T-cell (primary cell): ENCODE results near the gene DBX1. TPM values are rescaled to one million over a fixed set of nuclear protein-coding genes. Genes with fewer than 3 reads are reported as not detected.

Experiments
- ATAC-seq, 4 experiments: fragments of 200-7000 bp in 3 of 4; fragments of 150-1000 bp in 1 of 4; cut with Tn5 transposase; replicated peaks in 1 of 4; 1 replicate in 3 of 4; 2 replicates in 1 of 4; pipeline ENCODE4 v1.10.0; 2021; ENCODE audit warnings: moderate library complexity in 3 of 4, mild to moderate bottlenecking in 2 of 4, moderate number of reproducible peaks in 1 of 4
- CTCF ChIA-PET, 2 donors: fragments of 300-600 bp; sonication (Branson Sonifier 250); formaldehyde crosslinking; loops; one replicate each; lab custom pipeline; 2022; ENCODE audit warnings: antibody characterized with exemption in 2 of 2; lab: Charles Lee
- POLR2A ChIA-PET, 2 donors: fragments of 300-600 bp; sonication (Branson Sonifier 250); formaldehyde crosslinking; loops; one replicate each; lab custom pipeline; 2022; ENCODE audit warnings: antibody characterized with exemption in 2 of 2; lab: Charles Lee
- DNase-seq, 35 experiments: peaks; one replicate each; pipeline versions ENCODE4 v3.0.0 to v3.0.0-alpha.2; 2013 to 2023
- H3K27ac ChIP-seq: one replicate; pipeline ENCODE4 v1.5.1; 2013; ENCODE audit warnings: low read length
- H3K27me3 ChIP-seq, 2 experiments: replicated peaks in 1 of 2; 1 replicate in 1 of 2; 2 replicates in 1 of 2; pipeline versions ENCODE4 v1.6.1 to v1.7.0; 2013; ENCODE audit warnings: low read length in 1 of 2, mixed read lengths in 1 of 2; ENCODE audit not compliant: control insufficient read depth in 2 of 2, insufficient read depth in 2 of 2; ENCODE audit errors: extremely low read depth in 1 of 2
- H3K36me3 ChIP-seq, 2 donors: 1 replicate in 1 of 2; 2 replicates in 1 of 2; pipeline versions ENCODE4 v1.6.1 to v1.7.0; 2013; ENCODE audit warnings: low read length in 1 of 2; ENCODE audit not compliant: control insufficient read depth in 2 of 2, insufficient read depth in 1 of 2; ENCODE audit errors: extremely low read depth in 1 of 2
- H3K4me1 ChIP-seq, 2 experiments: 1 replicate in 1 of 2; 2 replicates in 1 of 2; pipeline versions ENCODE4 v1.6.1 to v1.7.0; 2013; ENCODE audit warnings: low read length in 2 of 2, mixed read lengths in 1 of 2; ENCODE audit not compliant: insufficient read depth in 2 of 2, control insufficient read depth in 1 of 2; ENCODE audit errors: extremely low read depth in 1 of 2
- H3K4me3 ChIP-seq, 2 donors: 1 replicate in 1 of 2; 2 replicates in 1 of 2; pipeline versions ENCODE4 v1.5.1 to v1.7.0; 2013; ENCODE audit warnings: mild to moderate bottlenecking in 2 of 2, low read length in 1 of 2, moderate library complexity in 1 of 2; ENCODE audit not compliant: control insufficient read depth in 1 of 2; ENCODE audit errors: extremely low read depth in 1 of 2
- H3K9me3 ChIP-seq: 2 replicates; pipeline ENCODE4 v1.7.0; 2013
- H3K27ac Mint-ChIP-seq, 2 donors: one replicate each; pipeline ENCODE4 v1.8.0; 2020 to 2021; ENCODE audit warnings: mild to moderate bottlenecking in 2 of 2, mixed read lengths in 2 of 2
- H3K27me3 Mint-ChIP-seq, 2 donors: one replicate each; pipeline ENCODE4 v1.8.0; 2021 to 2022; ENCODE audit warnings: mixed read lengths in 2 of 2
- H3K36me3 Mint-ChIP-seq: one replicate; pipeline ENCODE4 v1.8.0; 2021; ENCODE audit warnings: mixed read lengths
- H3K4me1 Mint-ChIP-seq, 3 donors: one replicate each; pipeline ENCODE4 v1.8.0; 2020 to 2022; ENCODE audit warnings: mixed read lengths in 3 of 3, mild to moderate bottlenecking in 1 of 3
- H3K4me3 Mint-ChIP-seq, 3 donors: one replicate each; pipeline ENCODE4 v1.8.0; 2020 to 2022; ENCODE audit warnings: mild to moderate bottlenecking in 3 of 3, mixed read lengths in 3 of 3, moderate library complexity in 3 of 3
- H3K9me3 Mint-ChIP-seq, 3 donors: one replicate each; pipeline ENCODE4 v1.8.0; 2020 to 2022; ENCODE audit warnings: mixed read lengths in 3 of 3
- WGBS: methylation state at CpG from one replicate; pipeline ENCODE4 v1.1.5; 2013; ENCODE audit warnings: missing lambda C conversion rate; ENCODE audit not compliant: insufficient coverage; 5-methylcytosine and 5-hydroxymethylcytosine counted together
- total RNA-seq, 35 experiments: library from RNA in 6 of 35; stranded (reverse) in 6 of 35; fragments of 120-200 nt in 1 of 35; gene quantifications; one replicate each; pipeline versions ENCODE4 v1.2.1 to v1.2.4 and lab custom pipeline; 2013 to 2026

DBX1 gene
- total RNA-seq, 5 donors from 2014 or later (not counting 1 experiment from before 2014, with no cell fraction given), result not detected

DNA sequence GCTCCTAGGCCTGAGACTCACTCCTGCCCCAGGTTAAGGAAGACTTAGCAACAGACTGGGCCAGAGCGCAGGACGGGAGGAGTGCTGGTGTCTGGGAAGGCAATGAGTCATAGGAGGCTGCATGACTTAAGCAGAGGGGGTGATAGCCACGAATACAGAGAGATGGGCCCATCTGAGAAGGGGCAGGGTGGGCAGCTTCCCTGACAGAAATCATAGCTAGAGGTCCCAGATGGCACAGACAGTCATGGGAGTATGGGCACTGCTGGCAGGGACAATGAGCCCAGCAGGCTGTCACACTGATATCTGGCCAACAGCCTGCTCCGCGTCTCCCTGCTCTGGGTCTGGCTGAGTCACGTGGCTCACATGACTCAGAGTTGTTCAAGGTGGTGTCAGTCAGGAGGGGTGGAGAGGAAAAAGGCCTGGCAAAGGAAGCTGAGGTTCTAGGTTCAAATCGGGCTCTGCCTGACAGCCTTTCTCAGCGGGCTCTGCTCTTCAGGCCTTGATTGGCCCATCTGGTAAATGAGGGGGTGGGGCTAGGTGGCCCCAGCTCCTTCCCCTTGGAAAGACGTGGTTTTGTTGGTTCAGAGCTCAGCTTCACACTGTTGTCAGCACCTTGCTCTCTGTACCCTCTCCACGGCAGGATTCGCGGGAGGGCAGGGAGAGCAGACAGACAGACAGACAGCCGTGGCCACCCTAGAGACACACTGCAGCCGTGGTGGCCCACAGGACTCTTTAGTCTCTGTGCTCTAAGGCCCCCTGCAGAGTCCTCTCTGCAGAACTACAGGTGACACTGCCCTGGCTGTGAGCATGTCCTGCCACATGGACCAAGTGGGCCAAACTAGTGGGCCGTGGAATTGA is 47.8 kb downstream of the DBX1 start:
- 61% methylated on average over 13 of the region's 15 CpGs for WGBS
- H3K9me3 ChIP-seq, result no peaks in the 10 kb centered on the region

DNA sequence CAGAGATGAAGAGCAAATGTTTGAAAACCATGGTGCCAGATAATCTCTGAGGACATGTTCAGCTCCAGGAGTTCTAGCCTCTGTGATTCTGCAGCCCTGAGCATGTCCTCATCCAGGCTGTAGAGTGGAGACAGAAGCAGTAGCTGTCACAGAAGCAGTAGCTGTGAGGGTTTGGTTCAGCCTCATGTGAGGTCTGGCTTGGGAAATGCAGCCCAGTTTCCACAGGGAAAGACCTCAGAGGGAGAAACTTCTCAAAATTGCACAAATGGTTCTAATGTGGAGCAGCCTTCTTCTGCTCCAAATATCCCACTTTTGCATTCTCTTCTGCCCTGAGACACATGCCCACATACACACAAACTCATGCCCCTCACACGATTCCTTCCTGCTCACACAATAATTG is 48.4 kb downstream of the DBX1 start:
- no peaks in the 10 kb centered on the region for H3K36me3 ChIP-seq
- ChIA-PET POLR2A (no interaction called here), CTCF (no interaction called here)
- no peaks in the 10 kb centered on the region for H3K9me3 ChIP-seq
- 60% methylated on average over 1 of the region's 1 CpG for WGBS
- no peak overlapping the region for H3K27ac Mint-ChIP-seq
- no peaks in the 10 kb centered on the region for H3K9me3 Mint-ChIP-seq
- H3K4me1 ChIP-seq, result no peaks in the 10 kb centered on the region
- H3K27me3 Mint-ChIP-seq, result peaks cover 0 to 14% of the 10 kb centered on the region in 2 donors
- peaks cover 0 to 14% of the 10 kb centered on the region in 2 experiments for H3K27me3 ChIP-seq
- no peak overlapping the region for H3K27ac ChIP-seq
- no peak overlapping the region for H3K4me3 Mint-ChIP-seq
- no peaks in the 10 kb centered on the region for H3K4me1 Mint-ChIP-seq
- ATAC-seq, result no peak
- H3K36me3 Mint-ChIP-seq, result peaks cover 4% of the 10 kb centered on the region
- no peak for DNase-seq
- H3K4me3 ChIP-seq, result no peak overlapping the region

More for the DNA sequence above, 47.8 kb downstream of the DBX1 start:
- Mint-ChIP-seq H3K4me1 (no peaks in the 10 kb centered on the region), H3K27me3 (peaks cover 0 to 13% of the 10 kb centered on the region in 2 donors), H3K27ac (no peak overlapping the region), H3K9me3 (no peaks in the 10 kb centered on the region), H3K4me3 (no peak overlapping the region), H3K36me3 (peaks cover 4% of the 10 kb centered on the region)
- CTCF ChIA-PET, result interaction anchor here in 1 of 2 donors (0.8 kb wide), 1 partner anchor 21 kb away, joined by 7 read pairs; no protein-coding TSS in a partner anchor
- Histone ChIP-seq H3K27me3 (peaks cover 0 to 14% of the 10 kb centered on the region in 2 experiments), H3K36me3 (no peaks in the 10 kb centered on the region), H3K4me3 (no peak overlapping the region), H3K4me1 (no peaks in the 10 kb centered on the region), H3K27ac (no peak overlapping the region)
- no peak for DNase-seq
- POLR2A ChIA-PET, result no interaction called here
- peak in 1 of 4 experiments; percentile 44 for ATAC-seq

DNA sequence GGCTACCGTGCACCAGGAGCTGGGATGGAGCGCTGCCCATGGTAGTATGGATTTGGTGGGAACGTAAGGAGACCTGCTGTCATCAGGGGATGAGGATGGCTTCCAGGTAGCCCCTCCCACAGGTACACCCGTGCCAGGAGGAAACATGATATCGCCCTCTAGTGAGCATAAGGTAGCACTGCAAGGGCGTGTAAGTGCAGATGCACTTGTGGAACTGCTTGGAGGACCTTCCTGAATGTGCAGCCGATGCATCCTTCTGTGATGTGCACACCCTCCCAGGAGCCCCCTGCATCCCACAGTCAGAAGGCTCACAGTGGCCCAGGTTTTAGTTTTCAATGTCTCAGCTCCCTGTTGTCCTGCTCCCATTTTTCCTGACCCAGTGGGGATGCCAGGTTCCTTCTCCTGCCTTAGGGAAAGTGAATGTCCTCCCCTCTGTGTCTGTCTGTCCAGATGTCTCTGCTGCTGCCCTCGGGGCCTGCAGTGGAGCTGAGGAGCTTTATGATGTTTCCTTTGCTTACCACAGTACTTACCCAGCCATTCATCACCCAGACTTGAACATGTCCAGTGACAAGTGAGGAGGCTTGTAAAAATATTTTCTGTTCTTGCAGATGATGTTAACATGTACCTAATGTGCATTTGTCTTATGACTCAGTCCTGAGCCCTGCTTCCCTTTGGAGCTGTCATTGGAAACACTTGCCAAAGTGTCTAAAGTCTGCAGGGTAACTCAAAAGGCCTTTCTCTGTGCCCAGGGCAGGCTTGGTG is 49.2 kb downstream of the DBX1 start:
- WGBS, result 25% methylated on average over 6 of the region's 8 CpGs
- peaks cover 0 to 14% of the 10 kb centered on the region in 2 donors for H3K27me3 Mint-ChIP-seq
- no peak overlapping the region for H3K27ac Mint-ChIP-seq

DNA sequence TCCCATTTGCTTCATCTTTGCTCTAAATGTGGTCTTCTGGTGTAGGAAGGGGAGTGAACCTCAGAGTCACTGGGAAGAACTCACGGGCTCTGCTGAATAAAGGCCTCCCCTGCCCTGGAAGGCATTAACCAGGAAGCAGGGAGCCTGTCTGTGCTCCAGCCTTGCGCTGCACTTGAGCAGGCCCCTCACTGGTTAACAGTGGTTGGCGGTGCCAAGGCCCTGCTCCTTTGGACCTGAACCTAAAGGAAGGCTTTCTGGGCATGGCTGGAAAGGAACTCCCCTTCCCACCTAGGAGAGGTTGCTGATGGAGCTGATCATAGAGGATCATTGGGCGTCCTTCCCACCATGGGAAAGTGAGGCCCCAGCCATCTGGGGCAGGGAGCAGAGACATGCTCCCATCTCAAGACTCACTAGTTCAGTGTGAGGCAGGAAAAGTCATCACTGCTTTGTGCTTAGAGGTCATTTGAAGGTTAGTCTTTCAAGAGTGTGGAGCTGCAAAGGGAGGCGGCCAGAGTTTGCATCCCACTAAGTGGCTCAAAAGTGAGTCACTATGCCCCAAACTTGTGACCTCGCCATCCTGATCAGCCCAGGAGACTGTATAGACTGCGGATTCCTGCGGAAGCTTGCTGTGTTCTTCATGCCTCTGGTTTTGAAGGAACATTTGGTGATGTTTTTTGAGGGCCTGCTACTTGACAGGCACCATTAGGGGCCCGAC is 50.4 kb downstream of the DBX1 start:
- Mint-ChIP-seq H3K27ac (no peak overlapping the region), H3K27me3 (peaks cover 4 to 14% of the 10 kb centered on the region in 2 donors), H3K4me1 (no peaks in the 10 kb centered on the region), H3K9me3 (no peaks in the 10 kb centered on the region), H3K4me3 (no peak overlapping the region), H3K36me3 (peaks cover 4% of the 10 kb centered on the region)
- Histone ChIP-seq H3K4me3 (no peak overlapping the region), H3K4me1 (no peaks in the 10 kb centered on the region), H3K9me3 (no peaks in the 10 kb centered on the region), H3K27me3 (peaks cover 0 to 14% of the 10 kb centered on the region in 2 experiments), H3K36me3 (no peaks in the 10 kb centered on the region), H3K27ac (no peak overlapping the region)
- 95% methylated on average over 6 of the region's 9 CpGs for WGBS
- ChIA-PET POLR2A (interaction anchor here in 1 of 2 donors (1.0 kb wide), 1 partner anchor 16 kb away, joined by 3 read pairs; no protein-coding TSS in a partner anchor), CTCF (interaction anchor here in 1 of 2 donors (0.7 kb wide), 1 partner anchor 160 kb away, joined by 3 read pairs; no protein-coding TSS in a partner anchor)
- DNase-seq, result no peak
- ATAC-seq, result no peak

More for the DNA sequence above, 49.2 kb downstream of the DBX1 start:
- CTCF ChIA-PET, result interaction anchor here in 1 of 2 donors (0.7 to 1.1 kb wide), 2 partner anchors 14 to 179 kb away, joined by 4 read pairs; no protein-coding TSS in a partner anchor
- H3K9me3 Mint-ChIP-seq, result no peaks in the 10 kb centered on the region
- POLR2A ChIA-PET, result no interaction called here
- H3K27me3 ChIP-seq, result peaks cover 0 to 14% of the 10 kb centered on the region in 2 experiments
- no peaks in the 10 kb centered on the region for H3K36me3 ChIP-seq
- H3K4me3 Mint-ChIP-seq, result no peak overlapping the region
- peaks cover 4% of the 10 kb centered on the region for H3K36me3 Mint-ChIP-seq
- no peaks in the 10 kb centered on the region for H3K4me1 Mint-ChIP-seq
- no peaks in the 10 kb centered on the region for H3K9me3 ChIP-seq
- no peak overlapping the region for H3K4me3 ChIP-seq
- DNase-seq, result peak in 26 of 35 experiments; percentile 2 to 60 (median 16)
- ATAC-seq, result peak; percentile 36 to 66 (median 58)
- no peaks in the 10 kb centered on the region for H3K4me1 ChIP-seq
- no peak overlapping the region for H3K27ac ChIP-seq

Other genes starting within 250 kb of the DBX1 start
- gene HTATIP2, start 203.2 kb upstream of the DBX1 start, total RNA-seq, result 10 to 100 TPM; 16.0 to 46.9 (median 40.0) TPM
- 10 to 100 TPM; 12.9 to 19.5 (median 17.2) TPM for gene PRMT3, start 227.2 kb upstream of the DBX1 start, total RNA-seq